Ishikawa (cell line): ENCODE results near the gene IRX3.

Experiments
- CEBPB ChIP-seq: IDR thresholded peaks from 2 replicates; pipeline ENCODE4 v1.6.1; 2012
- CREB1 ChIP-seq: IDR thresholded peaks from 2 replicates; pipeline ENCODE4 v1.6.1; 2012; ENCODE audit warnings: low read depth
- EGR1 ChIP-seq: IDR thresholded peaks from 2 replicates; pipeline ENCODE4 v1.6.1; 2012
- EP300 ChIP-seq: IDR thresholded peaks from 2 replicates; pipeline ENCODE4 v1.6.1; 2012; ENCODE audit warnings: borderline replicate concordance
- MAX ChIP-seq: IDR thresholded peaks from 2 replicates; pipeline ENCODE4 v1.6.1; 2012
- NFIC ChIP-seq: IDR thresholded peaks from 2 replicates; pipeline ENCODE4 v1.6.1; 2012
- REST ChIP-seq: IDR thresholded peaks from 2 replicates; pipeline ENCODE4 v1.6.1; 2012; ENCODE audit warnings: low read depth, mild to moderate bottlenecking
- TAF1 ChIP-seq: IDR thresholded peaks from 2 replicates; pipeline ENCODE4 v1.6.1; 2012; ENCODE audit warnings: low read depth, mild to moderate bottlenecking
- TCF12 ChIP-seq: IDR thresholded peaks from 2 replicates; pipeline ENCODE4 v1.6.1; 2012; ENCODE audit warnings: low read depth
- TEAD4 ChIP-seq: IDR thresholded peaks from 2 replicates; pipeline ENCODE4 v1.6.1; 2012
- USF1 ChIP-seq: IDR thresholded peaks from 2 replicates; pipeline ENCODE4 v1.6.1; 2012
- YY1 ChIP-seq: IDR thresholded peaks from 2 replicates; pipeline ENCODE4 v1.6.1; 2012; ENCODE audit warnings: low read depth
- ZBTB7A ChIP-seq: IDR thresholded peaks from 2 replicates; pipeline ENCODE4 v1.6.1; 2012; ENCODE audit warnings: low read depth

- TF ChIP-seq EP300 (no peak), TAF1 (no peak), NFIC (no peak), CREB1 (no peak), EGR1 (no peak), REST (no peak), YY1 (no peak), TEAD4 (no peak), MAX (no peak), TCF12 (no peak), USF1 (peak; percentile 48; the same call in 1 of the 2 replicates), CEBPB (no peak), ZBTB7A (no peak)
Observed at GRCh38 chr16:54268340-54268739, 18.2 kb downstream of the IRX3 start.
